GM18858 (cell line): Measurements from ENCODE around the gene PRDX2.

Source experiments
- ATAC-seq: cut with Tn5 transposase; IDR thresholded peaks from one replicate; pipeline ENCODE4 v1.9.1; 2021; ENCODE audit not compliant: unreplicated experiment

The PRDX2 gene

GRCh38 chr19:12792853-12793289 is 8.7 kb downstream of the PRDX2 start:
- ATAC-seq = no peak

GRCh38 chr19:12792051-12792852 is 9.3 kb downstream of the PRDX2 start:
- ATAC-seq = no peak

GRCh38 chr19:12791345-12792050 is 10.1 kb downstream of the PRDX2 start, which contains the start of gene JUNB:
JUNB (plus strand) TSS chr19:12791486; CDS start chr19:12791772, 286 bp downstream.
- ATAC-seq = peak; percentile 19

- ATAC-seq = no peak
Observed at GRCh38 chr19:12790628-12791344, 10.8 kb downstream of the PRDX2 start.

- peak; percentile 31 for ATAC-seq
Observed at GRCh38 chr19:12789904-12790619, 11.5 kb downstream of the PRDX2 start.

- ATAC-seq = peak; percentile 0
Observed at GRCh38 chr19:12789098-12789903, 12.3 kb downstream of the PRDX2 start.

GRCh38 chr19:12788682-12789097 is 12.9 kb downstream of the PRDX2 start:
- ATAC-seq = no peak

GRCh38 chr19:12788042-12788681 is 13.4 kb downstream of the PRDX2 start:
- ATAC-seq = no peak

- no peak for ATAC-seq
Observed at GRCh38 chr19:12787458-12787857, 14.1 kb downstream of the PRDX2 start.

GRCh38 chr19:12786952-12787351 is 14.6 kb downstream of the PRDX2 start:
- ATAC-seq = no peak

- no peak for ATAC-seq
Observed at GRCh38 chr19:12786141-12786870, 15.3 kb downstream of the PRDX2 start.

- no peak for ATAC-seq
Observed at GRCh38 chr19:12785431-12786031, 16.1 kb downstream of the PRDX2 start.

GRCh38 chr19:12784871-12785430 is 16.6 kb downstream of the PRDX2 start:
- ATAC-seq = no peak

- ATAC-seq = no peak
Observed at GRCh38 chr19:12784394-12784870, 17.2 kb downstream of the PRDX2 start.

- no peak for ATAC-seq
Observed at GRCh38 chr19:12783849-12784393, 17.7 kb downstream of the PRDX2 start.

- no peak for ATAC-seq
Observed at GRCh38 chr19:12783291-12783848, 18.2 kb downstream of the PRDX2 start.
